Psoas muscle (tissue), 8 donors: ENCODE data around the gene TRMT2A. TPM values are rescaled to one million over a fixed set of nuclear protein-coding genes. Genes with fewer than 3 reads are reported as not detected.

Experiments used
- ATAC-seq, 4 donors: fragments of 200-7000 bp; cut with Tn5 transposase; one replicate each; pipeline ENCODE4 v1.9.1; 2020; ENCODE audit warnings: moderate library complexity in 3 of 4, mild to moderate bottlenecking in 2 of 4
- DNase-seq, 2 donors: peaks; one replicate each; pipeline ENCODE4 v3.0.0-alpha.2; 2020
- H3K27ac ChIP-seq: fragments of 200-600 bp; one replicate; pipeline ENCODE4 v1.8.0; 2022
- H3K27me3 ChIP-seq, 3 donors: fragments of 200-600 bp in 1 of 3; one replicate each; pipeline versions ENCODE4 v1.6.1 to v1.8.0; 2013 to 2022; ENCODE audit warnings: low read length in 2 of 3, mild to moderate bottlenecking in 2 of 3, moderate library complexity in 1 of 3; ENCODE audit not compliant: insufficient read depth in 3 of 3
- H3K36me3 ChIP-seq, 2 donors: fragments of 200-600 bp in 1 of 2; one replicate each; pipeline versions ENCODE4 v1.6.1 to v1.8.0; 2013 to 2022; ENCODE audit warnings: low read depth in 1 of 2, mild to moderate bottlenecking in 1 of 2, moderate library complexity in 1 of 2; ENCODE audit not compliant: insufficient read depth in 1 of 2
- H3K4me1 ChIP-seq: fragments of 200-600 bp; one replicate; pipeline ENCODE4 v1.8.0; 2022
- H3K4me3 ChIP-seq: fragments of 200-600 bp; one replicate; pipeline ENCODE4 v1.8.0; 2022; ENCODE audit warnings: mild to moderate bottlenecking
- H3K9me3 ChIP-seq: fragments of 200-600 bp; one replicate; pipeline ENCODE4 v1.8.0; 2022
- CTCF ChIP-seq: fragments of 200-600 bp; IDR thresholded peaks from one replicate; pipeline ENCODE4 v1.8.0; 2022; ENCODE audit warnings: antibody characterized with exemption
- WGBS, 3 donors: extraction: QIAGEN DNeasy Blood & Tissue Kit; methylation state at CpG; one replicate each; pipeline versions ENCODE4 v1.1.6 to v1.1.7; 2013; 5-methylcytosine and 5-hydroxymethylcytosine counted together
- intact Hi-C, 2 donors: fragments of 100-400 bp; cut with DNase I; formaldehyde crosslinking; loops; one replicate each; pipeline versions ENCODE4 v1.11.0 to v1.14.2; 2022
- polyA plus RNA-seq, 3 donors: library from polyadenylated mRNA; stranded (reverse); fragments of 200-250 nt; gene quantifications; one replicate each; pipeline ENCODE4 v1.2.3, GENCODE V29; 2013
- total RNA-seq, 4 donors: library from RNA; stranded (reverse); fragmentation: NEBNext Ultra II Directional in 2 of 4; extraction: Animal tissue kit (Norgen Biotek cat#: 25700) in 2 of 4; gene quantifications; one replicate each; pipeline versions ENCODE4 v1.2.1 to v1.2.4, GENCODE V29; 2021 to 2023
- donor health status: healthy with polysubstance abuse.
- donor health status: DM: no; HTN: no; CAD: no; lungs with moderate emphysema.
- donor health status: Bipolar disorder and iron deficiency.
- donor health status: healthy.
- donor health status: DM: yes; HTN: yes; CAD: no.
- donor health status: DM: no; HTN: no; CAD: no.
- donor health status: DM: no; HTN: no; CAD: no.
- donor health status: DM: yes; HTN: yes; CAD: no.

Gene TRMT2A
- total and polyA plus RNA-seq, 7 donors, result 20.5 to 34.1 (median 26.7) TPM

GRCh38 chr22:20083891-20084546 is 33.0 kb downstream of the TRMT2A start:
- H3K27me3 ChIP-seq, result no peaks in the 10 kb centered on the region
- peaks cover 49% of the 10 kb centered on the region for H3K4me1 ChIP-seq
- H3K36me3 ChIP-seq, result peaks cover 8 to 36% of the 10 kb centered on the region in 2 donors
- WGBS, 3 donors, result 67 to 78% (median 77%) methylated on average over 10 of the region's 10 CpGs
- H3K9me3 ChIP-seq, result no peaks in the 10 kb centered on the region
- DNase-seq, result no peak
- no peak for ATAC-seq
- TF ChIP-seq CTCF, result no peak
- peak overlapping the region; percentile 61 for H3K27ac ChIP-seq
- intact Hi-C loops, result loop anchor here (5.0 kb wide), 2 partner anchors 33 to 62 kb away; partner anchors contain the start of genes RANBP1 (in 1 of the 2), TANGO2 (in 1 of the 2) and TRMT2A (in 1 of the 2)
- no peak overlapping the region for H3K4me3 ChIP-seq

GRCh38 chr22:20083157-20083890 is 33.7 kb downstream of the TRMT2A start:
- Histone ChIP-seq H3K36me3 (peaks cover 8 to 29% of the 10 kb centered on the region in 2 donors), H3K4me3 (no peak overlapping the region), H3K4me1 (peaks cover 49% of the 10 kb centered on the region), H3K27me3 (no peaks in the 10 kb centered on the region), H3K27ac (peak overlapping the region; percentile 20), H3K9me3 (no peaks in the 10 kb centered on the region)
- no peak for DNase-seq
- no peak for ATAC-seq
- intact Hi-C loops, result loop anchor here (5.0 kb wide), 2 partner anchors 34 to 61 kb away; partner anchors contain the start of genes RANBP1 (in 1 of the 2), TANGO2 (in 1 of the 2) and TRMT2A (in 1 of the 2)
- no peak for TF ChIP-seq CTCF
- WGBS, 3 donors, result 84 to 86% (median 85%) methylated on average over 10 of the region's 10 CpGs

- intact Hi-C loops, result loop anchor here (5.0 kb wide), 2 partner anchors 36 to 59 kb away; partner anchors contain the start of genes RANBP1 (in 1 of the 2), TANGO2 (in 1 of the 2) and TRMT2A (in 1 of the 2)
Observed at GRCh38 chr22:20080776-20081654, 36.0 kb downstream of the TRMT2A start.

More at GRCh38 chr22:20080776-20081654, 36.0 kb downstream of the TRMT2A start:
- Histone ChIP-seq H3K27ac (peak overlapping the region; percentile 88), H3K27me3 (no peaks in the 10 kb centered on the region), H3K9me3 (no peaks in the 10 kb centered on the region), H3K36me3 (peaks cover under 1 to 6% of the 10 kb centered on the region in 2 donors), H3K4me3 (peak overlapping the region; percentile 98), H3K4me1 (peaks cover 49% of the 10 kb centered on the region)
- ATAC-seq, result peak in 2 of 4 donors; percentile 2 to 6
- 4 to 8% (median 6%) methylated on average over 27 of the region's 27 CpGs for WGBS, 3 donors
- DNase-seq, result no peak
- TF ChIP-seq CTCF, result no peak
